ENCODE results near the gene RADIL. TPM values are rescaled to one million over a fixed set of nuclear protein-coding genes. Genes with fewer than 3 reads are reported as not detected.

The RADIL gene
- total and polyA plus RNA-seq, 9 of the 15 experiments (the other 6 are each of a cell fraction or from before 2014, with no cell fraction given): 0.06 to 8.1 (median 1.9) TPM; not detected in 1

DNA sequence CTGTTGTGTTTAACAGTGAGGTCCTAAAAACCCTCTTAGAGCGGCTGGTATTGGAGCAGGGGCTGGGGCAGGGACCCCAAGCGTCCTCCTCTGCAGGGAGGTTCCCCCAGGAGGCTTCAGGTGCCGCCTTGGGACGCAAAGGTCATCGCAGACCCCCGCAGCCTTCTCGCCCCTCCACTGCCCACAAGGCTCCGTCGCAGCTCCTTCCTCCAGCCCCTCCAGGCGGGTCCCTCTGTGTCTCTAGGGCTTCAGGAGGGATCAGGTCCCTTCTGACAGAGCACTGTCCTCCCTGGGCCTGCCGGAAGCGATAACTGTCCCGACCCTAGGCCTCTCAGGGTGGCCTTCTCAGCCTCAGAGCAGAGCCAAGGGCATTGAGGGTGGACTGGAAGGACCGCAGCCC is 134.2 kb downstream of the RADIL start (continued):
- TF ChIP-seq, protein P1, sequence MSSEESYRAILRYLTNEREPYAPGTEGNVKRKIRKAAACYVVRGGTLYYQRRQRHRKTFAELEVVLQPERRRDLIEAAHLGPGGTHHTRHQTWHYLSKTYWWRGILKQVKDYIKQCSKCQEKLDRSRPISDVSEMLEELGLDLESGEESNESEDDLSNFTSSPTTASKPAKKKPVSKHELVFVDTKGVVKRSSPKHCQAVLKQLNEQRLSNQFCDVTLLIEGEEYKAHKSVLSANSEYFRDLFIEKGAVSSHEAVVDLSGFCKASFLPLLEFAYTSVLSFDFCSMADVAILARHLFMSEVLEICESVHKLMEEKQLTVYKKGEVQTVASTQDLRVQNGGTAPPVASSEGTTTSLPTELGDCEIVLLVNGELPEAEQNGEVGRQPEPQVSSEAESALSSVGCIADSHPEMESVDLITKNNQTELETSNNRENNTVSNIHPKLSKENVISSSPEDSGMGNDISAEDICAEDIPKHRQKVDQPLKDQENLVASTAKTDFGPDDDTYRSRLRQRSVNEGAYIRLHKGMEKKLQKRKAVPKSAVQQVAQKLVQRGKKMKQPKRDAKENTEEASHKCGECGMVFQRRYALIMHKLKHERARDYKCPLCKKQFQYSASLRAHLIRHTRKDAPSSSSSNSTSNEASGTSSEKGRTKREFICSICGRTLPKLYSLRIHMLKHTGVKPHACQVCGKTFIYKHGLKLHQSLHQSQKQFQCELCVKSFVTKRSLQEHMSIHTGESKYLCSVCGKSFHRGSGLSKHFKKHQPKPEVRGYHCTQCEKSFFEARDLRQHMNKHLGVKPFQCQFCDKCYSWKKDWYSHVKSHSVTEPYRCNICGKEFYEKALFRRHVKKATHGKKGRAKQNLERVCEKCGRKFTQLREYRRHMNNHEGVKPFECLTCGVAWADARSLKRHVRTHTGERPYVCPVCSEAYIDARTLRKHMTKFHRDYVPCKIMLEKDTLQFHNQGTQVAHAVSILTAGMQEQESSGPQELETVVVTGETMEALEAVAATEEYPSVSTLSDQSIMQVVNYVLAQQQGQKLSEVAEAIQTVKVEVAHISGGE (CRISPR knock-in tag; IDR thresholded peaks at IDR 0.05): no peak
- TF ChIP-seq RFX7 (CRISPR knock-in tag; IDR thresholded peaks at IDR 0.05): no peak
- TF ChIP-seq IFI16 (CRISPR knock-in tag; IDR thresholded peaks at IDR 0.05): no peak
- TF ChIP-seq SIRT6 (IDR thresholded peaks at IDR 0.05; ENCODE audit: low read depth, low read length): no peak
- TF ChIP-seq HNRNPH1 (optimal IDR thresholded peaks at IDR 0.05; ENCODE audit: low read depth, low read length): no peak
- TF ChIP-seq, protein P2, sequence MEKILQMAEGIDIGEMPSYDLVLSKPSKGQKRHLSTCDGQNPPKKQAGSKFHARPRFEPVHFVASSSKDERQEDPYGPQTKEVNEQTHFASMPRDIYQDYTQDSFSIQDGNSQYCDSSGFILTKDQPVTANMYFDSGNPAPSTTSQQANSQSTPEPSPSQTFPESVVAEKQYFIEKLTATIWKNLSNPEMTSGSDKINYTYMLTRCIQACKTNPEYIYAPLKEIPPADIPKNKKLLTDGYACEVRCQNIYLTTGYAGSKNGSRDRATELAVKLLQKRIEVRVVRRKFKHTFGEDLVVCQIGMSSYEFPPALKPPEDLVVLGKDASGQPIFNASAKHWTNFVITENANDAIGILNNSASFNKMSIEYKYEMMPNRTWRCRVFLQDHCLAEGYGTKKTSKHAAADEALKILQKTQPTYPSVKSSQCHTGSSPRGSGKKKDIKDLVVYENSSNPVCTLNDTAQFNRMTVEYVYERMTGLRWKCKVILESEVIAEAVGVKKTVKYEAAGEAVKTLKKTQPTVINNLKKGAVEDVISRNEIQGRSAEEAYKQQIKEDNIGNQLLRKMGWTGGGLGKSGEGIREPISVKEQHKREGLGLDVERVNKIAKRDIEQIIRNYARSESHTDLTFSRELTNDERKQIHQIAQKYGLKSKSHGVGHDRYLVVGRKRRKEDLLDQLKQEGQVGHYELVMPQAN (IDR thresholded peaks at IDR 0.05; ENCODE audit: borderline replicate concordance): no peak
- TF ChIP-seq ZNF263 (CRISPR knock-in tag; IDR thresholded peaks at IDR 0.05; ENCODE audit: borderline replicate concordance): no peak
- no peak for TF ChIP-seq ZNF76 (CRISPR knock-in tag; IDR thresholded peaks at IDR 0.05; ENCODE audit: borderline replicate concordance)

Small RNAs within 50 kb of the gene (microRNA-seq; reads per million reads assigned to microRNA genes)
- not detected for gene MIR4656 (ENCODE audit: borderline microRNAs expressed)

Small RNAs within 50 kb of the gene (small RNA-seq; reads per million reads assigned to genes)
- gene MIR4656 (not detected), gene RF00019 (not detected)

Other genes starting within 250 kb of the RADIL start
- 17.0 and 19.5 TPM in 2 replicates for gene FOXK1, start 201.4 kb downstream of the RADIL start, total RNA-seq (2014; rRNA removed)
- gene FOXK1, start 201.4 kb downstream of the RADIL start, total RNA-seq (2014; rRNA removed; fragmentation: Illumina TruSeq; extraction: Trizol): 8.1 and 9.1 TPM in 2 replicates
- gene FOXK1, start 201.4 kb downstream of the RADIL start, total RNA-seq (2015; rRNA removed; fragmentation: Illumina TruSeq; extraction: Trizol): 8.5 and 9.1 TPM in 2 replicates
- 42.2 and 45.5 TPM in 2 replicates for gene FOXK1, start 201.4 kb downstream of the RADIL start, total RNA-seq (2021)
- gene FOXK1, start 201.4 kb downstream of the RADIL start, polyA plus RNA-seq (2011; rRNA removed): 2.9 and 4.2 TPM in 2 replicates
- gene FOXK1, start 201.4 kb downstream of the RADIL start, polyA plus RNA-seq (2014; fragmentation: Illumina TruSeq; extraction: Trizol): 5.0 and 6.8 TPM in 2 replicates
- gene FOXK1, start 201.4 kb downstream of the RADIL start, polyA plus RNA-seq (2014; fragmentation: Nextera tagmentation; extraction: Ambion mirVana): under 1 TPM; 0.32 to 0.34 TPM
- gene FOXK1, start 201.4 kb downstream of the RADIL start, polyA plus RNA-seq (2014; rRNA removed): 11.8 TPM in 2 replicates
- gene AP5Z1, start 108.1 kb downstream of the RADIL start, total RNA-seq (2014; rRNA removed): 19.8 and 23.1 TPM in 2 replicates
- 2.7 and 3.3 TPM in 2 replicates for gene AP5Z1, start 108.1 kb downstream of the RADIL start, total RNA-seq (2014; rRNA removed; fragmentation: Illumina TruSeq; extraction: Trizol)
- 11.1 and 12.6 TPM in 2 replicates for gene AP5Z1, start 108.1 kb downstream of the RADIL start, total RNA-seq (2015; rRNA removed; fragmentation: Illumina TruSeq; extraction: Trizol)
- 25.6 and 31.1 TPM in 2 replicates for gene AP5Z1, start 108.1 kb downstream of the RADIL start, total RNA-seq (2021)
- 6.4 and 13.9 TPM in 2 replicates for gene AP5Z1, start 108.1 kb downstream of the RADIL start, polyA plus RNA-seq (2011; rRNA removed)
- gene AP5Z1, start 108.1 kb downstream of the RADIL start, polyA plus RNA-seq (2014; fragmentation: Illumina TruSeq; extraction: Trizol): 4.1 and 9.6 TPM in 2 replicates
- under 1 TPM; 0.06 to 0.98 TPM for gene AP5Z1, start 108.1 kb downstream of the RADIL start, polyA plus RNA-seq (2014; fragmentation: Nextera tagmentation; extraction: Ambion mirVana)
- 22.1 and 26.3 TPM in 2 replicates for gene AP5Z1, start 108.1 kb downstream of the RADIL start, polyA plus RNA-seq (2014; rRNA removed)
- 0.12 TPM in 1 of 2 replicates, not detected in the other for gene PAPOLB, start 21.7 kb downstream of the RADIL start, total RNA-seq (2014; rRNA removed)
- 0.26 and 0.33 TPM in 2 replicates for gene PAPOLB, start 21.7 kb downstream of the RADIL start, total RNA-seq (2014; rRNA removed; fragmentation: Illumina TruSeq; extraction: Trizol)
- 0.23 and 0.29 TPM in 2 replicates for gene PAPOLB, start 21.7 kb downstream of the RADIL start, total RNA-seq (2015; rRNA removed; fragmentation: Illumina TruSeq; extraction: Trizol)
- gene PAPOLB, start 21.7 kb downstream of the RADIL start, total RNA-seq (2021): 0.16 and 0.25 TPM in 2 replicates
- 0.01 and 0.04 TPM in 2 replicates for gene PAPOLB, start 21.7 kb downstream of the RADIL start, polyA plus RNA-seq (2011; rRNA removed)
- not detected in 2 replicates for gene PAPOLB, start 21.7 kb downstream of the RADIL start, polyA plus RNA-seq (2014; fragmentation: Illumina TruSeq; extraction: Trizol)
- gene PAPOLB, start 21.7 kb downstream of the RADIL start, polyA plus RNA-seq (2014; fragmentation: Nextera tagmentation; extraction: Ambion mirVana): not detected
- gene PAPOLB, start 21.7 kb downstream of the RADIL start, polyA plus RNA-seq (2014; rRNA removed): 0.05 TPM in 1 of 2 replicates, not detected in the other
- gene MMD2, start 75.5 kb upstream of the RADIL start, total RNA-seq (2014; rRNA removed): 0.20 TPM in 1 of 2 replicates, not detected in the other
- not detected in 2 replicates for gene MMD2, start 75.5 kb upstream of the RADIL start, total RNA-seq (2014; rRNA removed; fragmentation: Illumina TruSeq; extraction: Trizol)
- not detected in 2 replicates for gene MMD2, start 75.5 kb upstream of the RADIL start, total RNA-seq (2015; rRNA removed; fragmentation: Illumina TruSeq; extraction: Trizol)
- gene MMD2, start 75.5 kb upstream of the RADIL start, total RNA-seq (2021): not detected in 2 replicates
- gene MMD2, start 75.5 kb upstream of the RADIL start, polyA plus RNA-seq (2011; rRNA removed): not detected in 2 replicates
- not detected in 2 replicates for gene MMD2, start 75.5 kb upstream of the RADIL start, polyA plus RNA-seq (2014; fragmentation: Illumina TruSeq; extraction: Trizol)
- gene MMD2, start 75.5 kb upstream of the RADIL start, polyA plus RNA-seq (2014; fragmentation: Nextera tagmentation; extraction: Ambion mirVana): not detected
- gene MMD2, start 75.5 kb upstream of the RADIL start, polyA plus RNA-seq (2014; rRNA removed): not detected in 2 replicates
- 6.3 and 7.1 TPM in 2 replicates for gene RBAK, start 162.1 kb upstream of the RADIL start, total RNA-seq (2014; rRNA removed)
- gene RBAK, start 162.1 kb upstream of the RADIL start, total RNA-seq (2014; rRNA removed; fragmentation: Illumina TruSeq; extraction: Trizol): 12.7 and 15.9 TPM in 2 replicates
- 11.7 and 13.2 TPM in 2 replicates for gene RBAK, start 162.1 kb upstream of the RADIL start, total RNA-seq (2015; rRNA removed; fragmentation: Illumina TruSeq; extraction: Trizol)
- 9.8 and 11.2 TPM in 2 replicates for gene RBAK, start 162.1 kb upstream of the RADIL start, total RNA-seq (2021)
- gene RBAK, start 162.1 kb upstream of the RADIL start, polyA plus RNA-seq (2011; rRNA removed): 10.1 and 10.4 TPM in 2 replicates
- gene RBAK, start 162.1 kb upstream of the RADIL start, polyA plus RNA-seq (2014; fragmentation: Illumina TruSeq; extraction: Trizol): 8.9 and 10.2 TPM in 2 replicates
- 1 to 10 TPM; 2.7 to 3.3 TPM for gene RBAK, start 162.1 kb upstream of the RADIL start, polyA plus RNA-seq (2014; fragmentation: Nextera tagmentation; extraction: Ambion mirVana)
- 5.6 and 7.4 TPM in 2 replicates for gene RBAK, start 162.1 kb upstream of the RADIL start, polyA plus RNA-seq (2014; rRNA removed)